Measurements from ENCODE around the gene B3GNT7. TPM values are rescaled to one million over a fixed set of nuclear protein-coding genes. Genes with fewer than 3 reads are reported as not detected.

The B3GNT7 gene
- polyA plus RNA-seq, 1 donor (not counting 4 experiments of a cell fraction or from before 2014, with no cell fraction given), result not detected

DNA sequence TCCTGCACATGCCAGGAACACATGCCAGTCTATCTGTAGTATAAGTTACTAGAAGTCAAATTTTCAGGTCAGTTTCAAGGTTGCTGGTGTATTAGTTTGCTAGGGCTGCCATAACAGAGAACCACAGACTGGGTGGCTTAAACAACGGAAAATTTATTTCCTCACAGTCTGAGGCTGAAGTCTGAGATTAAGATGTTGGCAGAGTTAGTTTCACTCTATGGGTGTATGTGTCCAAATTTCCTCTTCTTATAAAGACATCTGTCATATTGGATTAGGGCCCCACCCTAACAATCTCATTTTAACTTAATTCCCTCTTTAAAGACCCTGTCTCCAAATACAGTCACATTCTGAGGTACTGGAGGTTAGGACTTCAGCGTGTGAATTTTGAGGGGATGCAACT is 26.5 kb downstream of the B3GNT7 start:
- dilution Hi-C loops (cut with MboI; ENCODE audit: extremely low pct_ligation_motif_present, low sequenced_read_pairs), result no loop called here
- H3K79me2 ChIP-seq (ENCODE audit: control insufficient read depth, insufficient read depth, low read length), result no peaks in the 10 kb centered on the region

DNA sequence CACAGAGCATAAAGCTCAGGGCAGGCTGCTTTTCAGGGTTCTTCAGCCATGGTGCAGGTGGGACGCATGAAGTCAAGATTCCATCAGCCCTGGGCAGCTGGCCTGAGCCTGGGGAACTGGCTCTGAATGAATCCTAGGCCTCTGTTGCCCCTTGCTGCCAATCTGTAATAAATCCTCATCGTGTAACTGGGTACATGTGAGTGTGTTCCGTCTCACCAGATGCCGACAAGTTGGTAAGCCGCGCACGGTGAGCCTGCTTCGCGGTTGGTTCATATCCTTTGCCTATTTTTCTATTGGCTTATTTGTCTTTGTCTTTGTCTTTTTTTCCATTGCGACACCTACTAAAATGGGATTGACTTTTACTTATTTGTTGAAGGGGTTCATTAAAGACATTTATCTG is 27.7 kb downstream of the B3GNT7 start:
- FAIRE-seq, result no peak
- no peak overlapping the region for H3K9ac ChIP-seq (ENCODE audit: control insufficient read depth, extremely low read depth, insufficient read depth, low read length)
- no peaks in the 10 kb centered on the region for H3K36me3 ChIP-seq (ENCODE audit: control insufficient read depth in 2 of 2, extremely low read depth in 1 of 2, insufficient read depth in 2 of 2, low read length in 2 of 2)
- H3K4me2 ChIP-seq (ENCODE audit: control insufficient read depth, extremely low read depth, insufficient read depth, low read depth, low read length), result no peak overlapping the region
- no peaks in the 10 kb centered on the region for H3K9me1 ChIP-seq (ENCODE audit: control insufficient read depth, extremely low read depth, insufficient read depth, low read length)
- no peak overlapping the region for H3K27ac ChIP-seq (ENCODE audit: control insufficient read depth, insufficient read depth, low read length)
- no peak for DNase-seq (ENCODE audit: low read depth, low spot score)
- no peaks in the 10 kb centered on the region for H3K27me3 ChIP-seq (ENCODE audit: control insufficient read depth, extremely low read depth, insufficient read depth, low read length)
- no peaks in the 10 kb centered on the region for H4K20me1 ChIP-seq (ENCODE audit: control insufficient read depth, extremely low read depth, insufficient read depth, low read length)
- dilution Hi-C loops (cut with MboI; ENCODE audit: extremely low pct_ligation_motif_present, low sequenced_read_pairs), result no loop called here
- H3K4me3 ChIP-seq (ENCODE audit: control insufficient read depth in 2 of 3, extremely low read depth in 1 of 3, insufficient read depth in 2 of 3, low read depth in 1 of 3, low read length in 3 of 3), result no peak overlapping the region
- H2AFZ ChIP-seq (ENCODE audit: control insufficient read depth, low read length), result no peak overlapping the region
- no peak for TF ChIP-seq EZH2 (IDR thresholded peaks at IDR 0.05; ENCODE audit: low read length)
- TF ChIP-seq, protein P1, sequence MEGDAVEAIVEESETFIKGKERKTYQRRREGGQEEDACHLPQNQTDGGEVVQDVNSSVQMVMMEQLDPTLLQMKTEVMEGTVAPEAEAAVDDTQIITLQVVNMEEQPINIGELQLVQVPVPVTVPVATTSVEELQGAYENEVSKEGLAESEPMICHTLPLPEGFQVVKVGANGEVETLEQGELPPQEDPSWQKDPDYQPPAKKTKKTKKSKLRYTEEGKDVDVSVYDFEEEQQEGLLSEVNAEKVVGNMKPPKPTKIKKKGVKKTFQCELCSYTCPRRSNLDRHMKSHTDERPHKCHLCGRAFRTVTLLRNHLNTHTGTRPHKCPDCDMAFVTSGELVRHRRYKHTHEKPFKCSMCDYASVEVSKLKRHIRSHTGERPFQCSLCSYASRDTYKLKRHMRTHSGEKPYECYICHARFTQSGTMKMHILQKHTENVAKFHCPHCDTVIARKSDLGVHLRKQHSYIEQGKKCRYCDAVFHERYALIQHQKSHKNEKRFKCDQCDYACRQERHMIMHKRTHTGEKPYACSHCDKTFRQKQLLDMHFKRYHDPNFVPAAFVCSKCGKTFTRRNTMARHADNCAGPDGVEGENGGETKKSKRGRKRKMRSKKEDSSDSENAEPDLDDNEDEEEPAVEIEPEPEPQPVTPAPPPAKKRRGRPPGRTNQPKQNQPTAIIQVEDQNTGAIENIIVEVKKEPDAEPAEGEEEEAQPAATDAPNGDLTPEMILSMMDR (optimal IDR thresholded peaks at IDR 0.05 in 1 of 3, IDR thresholded peaks at IDR 0.05 in 1 of 3, conservative IDR thresholded peaks at IDR 0.05 in 1 of 3; ENCODE audit: extremely low read depth in 1 of 3, insufficient read depth in 2 of 3, low read length in 3 of 3), result no peak
- no peaks in the 10 kb centered on the region for H3K79me2 ChIP-seq (ENCODE audit: control insufficient read depth, insufficient read depth, low read length)
- peaks cover 3% of the 10 kb centered on the region for H3K4me1 ChIP-seq (ENCODE audit: control insufficient read depth, extremely low read depth, insufficient read depth, low read length)
- H3K9me3 ChIP-seq (ENCODE audit: control insufficient read depth, low read depth, low read length), result no peaks in the 10 kb centered on the region

More for the DNA sequence above, 26.5 kb downstream of the B3GNT7 start:
- no peak overlapping the region for H3K27ac ChIP-seq (ENCODE audit: control insufficient read depth, insufficient read depth, low read length)
- TF ChIP-seq, protein P1 (optimal IDR thresholded peaks at IDR 0.05 in 1 of 3, IDR thresholded peaks at IDR 0.05 in 1 of 3, conservative IDR thresholded peaks at IDR 0.05 in 1 of 3; ENCODE audit: extremely low read depth in 1 of 3, insufficient read depth in 2 of 3, low read length in 3 of 3), result no peak
- no peak for TF ChIP-seq EZH2 (IDR thresholded peaks at IDR 0.05; ENCODE audit: low read length)
- H3K9ac ChIP-seq (ENCODE audit: control insufficient read depth, extremely low read depth, insufficient read depth, low read length), result no peak overlapping the region
- H3K9me1 ChIP-seq (ENCODE audit: control insufficient read depth, extremely low read depth, insufficient read depth, low read length), result no peaks in the 10 kb centered on the region
- H3K4me3 ChIP-seq (ENCODE audit: control insufficient read depth in 2 of 3, extremely low read depth in 1 of 3, insufficient read depth in 2 of 3, low read depth in 1 of 3, low read length in 3 of 3), result no peak overlapping the region
- peaks cover 3% of the 10 kb centered on the region for H3K4me1 ChIP-seq (ENCODE audit: control insufficient read depth, extremely low read depth, insufficient read depth, low read length)
- no peaks in the 10 kb centered on the region for H3K36me3 ChIP-seq (ENCODE audit: control insufficient read depth in 2 of 2, extremely low read depth in 1 of 2, insufficient read depth in 2 of 2, low read length in 2 of 2)
- H3K4me2 ChIP-seq (ENCODE audit: control insufficient read depth, extremely low read depth, insufficient read depth, low read depth, low read length), result no peak overlapping the region
- no peaks in the 10 kb centered on the region for H3K27me3 ChIP-seq (ENCODE audit: control insufficient read depth, extremely low read depth, insufficient read depth, low read length)
- no peaks in the 10 kb centered on the region for H4K20me1 ChIP-seq (ENCODE audit: control insufficient read depth, extremely low read depth, insufficient read depth, low read length)
- DNase-seq (ENCODE audit: low read depth, low spot score) (no peak), FAIRE-seq (no peak)
- H2AFZ ChIP-seq (ENCODE audit: control insufficient read depth, low read length), result no peak overlapping the region
- H3K9me3 ChIP-seq (ENCODE audit: control insufficient read depth, low read depth, low read length), result no peaks in the 10 kb centered on the region

Data from keratinocyte (primary cell).